Activated T-helper 1 cell treated with anti-CD3 and anti-CD28 coated beads, Interleukin-12 subunit alpha, Interleukin-12 subunit beta, Interleukin-2, Interleukin-4 antibody, amounts not matched to agents 30 ng/mL and 10 ng/mL and 1 ng/mL, durations not matched to agents 14 hours and 24 hours and 36 hours (primary cell): Measurements from ENCODE around the gene HSPB3. TPM values are rescaled to one million over a fixed set of nuclear protein-coding genes. Genes with fewer than 3 reads are reported as not detected.
"Not testable (repeated sequence)": the region's sequence is repeated elsewhere in the genome, so short reads cannot be mapped to it uniquely, and the experiment has no call there.

Source experiments
- DNase-seq: peaks from one replicate; pipeline ENCODE4 v3.0.0; 2021; ENCODE audit warnings: low spot score
- H3K27ac Mint-ChIP-seq: one replicate; pipeline ENCODE4 v1.8.0; 2021; ENCODE audit warnings: mild to moderate bottlenecking, mixed read lengths
- H3K27me3 Mint-ChIP-seq: one replicate; pipeline ENCODE4 v1.8.0; 2022; ENCODE audit warnings: mild to moderate bottlenecking, moderate library complexity, mixed read lengths; ENCODE audit not compliant: insufficient read depth
- H3K36me3 Mint-ChIP-seq: one replicate; pipeline ENCODE4 v1.8.0; 2021; ENCODE audit warnings: low read depth, mixed read lengths
- H3K4me1 Mint-ChIP-seq: one replicate; pipeline ENCODE4 v1.8.0; 2021; ENCODE audit warnings: low read depth, mixed read lengths
- H3K4me3 Mint-ChIP-seq: one replicate; pipeline ENCODE4 v1.8.0; 2021; ENCODE audit warnings: mild to moderate bottlenecking, moderate library complexity, mixed read lengths
- H3K9me3 Mint-ChIP-seq: one replicate; pipeline ENCODE4 v1.8.0; 2021; ENCODE audit warnings: mixed read lengths
- intact Hi-C: fragments of 100-400 bp; cut with micrococcal nuclease; formaldehyde crosslinking; loops from one replicate; pipeline ENCODE4 v1.15.1; 2024
- total RNA-seq: library from RNA; stranded (reverse); gene quantifications from 2 replicates; pipeline ENCODE4 v1.2.3, GENCODE V29; 2022

The HSPB3 gene
- total RNA-seq, 1 donor from 2014 or later, result not detected

DNA sequence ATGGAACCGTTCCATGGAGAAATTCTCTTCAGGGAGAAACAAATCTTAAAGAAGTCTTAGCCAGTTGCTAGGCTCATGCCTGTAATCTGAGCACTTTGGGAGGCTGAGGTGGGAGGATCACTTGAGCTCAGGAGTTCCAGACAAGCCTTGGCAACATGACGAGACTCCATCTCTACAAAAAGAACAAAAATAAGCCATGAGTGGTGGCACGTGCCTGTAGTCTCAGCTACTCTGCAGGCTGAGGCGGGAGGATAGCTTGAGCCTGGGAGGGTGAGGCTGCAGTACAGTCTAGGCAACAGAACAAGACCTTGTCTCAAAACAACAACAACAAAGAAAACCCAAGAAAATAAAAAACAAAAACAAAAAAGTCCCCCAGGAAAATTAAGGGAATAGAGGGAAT lies 8.2 kb downstream of the HSPB3 start:
- H3K36me3 Mint-ChIP-seq, result no peaks in the 10 kb centered on the region
- intact Hi-C loops, result no loop called here

DNA sequence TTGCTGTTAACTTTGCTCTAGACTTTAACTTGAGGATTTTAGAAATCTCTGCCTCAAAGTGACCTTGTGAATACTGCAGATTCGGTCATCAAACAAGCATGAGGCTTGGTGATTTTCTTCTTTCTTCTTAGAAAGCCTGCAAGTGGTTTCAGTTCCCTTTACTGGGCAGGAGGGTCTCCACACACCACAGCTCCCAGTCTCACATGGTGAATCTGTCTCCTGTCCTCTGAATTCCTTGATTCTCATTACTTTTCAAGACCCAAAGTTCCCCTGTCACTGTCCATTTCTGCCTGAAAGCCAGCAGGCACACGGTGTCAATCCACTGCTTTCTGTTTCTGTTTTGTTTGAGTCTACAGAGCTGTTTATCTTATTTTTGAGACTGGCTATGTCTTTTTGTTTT lies 14.1 kb downstream of the HSPB3 start:
- Mint-ChIP-seq H3K4me3 (peak overlapping the region; percentile 20), H3K27me3 (peaks cover 4% of the 10 kb centered on the region), H3K36me3 (no peaks in the 10 kb centered on the region), H3K9me3 (no peaks in the 10 kb centered on the region), H3K27ac (no peak overlapping the region), H3K4me1 (peaks cover 10% of the 10 kb centered on the region)
- intact Hi-C loops, result no loop called here
- no peak for DNase-seq

More for the DNA sequence above, 8.2 kb downstream of the HSPB3 start:
- Mint-ChIP-seq H3K27ac (no peak overlapping the region), H3K4me1 (no peaks in the 10 kb centered on the region), H3K4me3 (no peak overlapping the region), H3K27me3 (peaks cover 14% of the 10 kb centered on the region), H3K9me3 (no peaks in the 10 kb centered on the region)
- DNase-seq, result no peak

DNA sequence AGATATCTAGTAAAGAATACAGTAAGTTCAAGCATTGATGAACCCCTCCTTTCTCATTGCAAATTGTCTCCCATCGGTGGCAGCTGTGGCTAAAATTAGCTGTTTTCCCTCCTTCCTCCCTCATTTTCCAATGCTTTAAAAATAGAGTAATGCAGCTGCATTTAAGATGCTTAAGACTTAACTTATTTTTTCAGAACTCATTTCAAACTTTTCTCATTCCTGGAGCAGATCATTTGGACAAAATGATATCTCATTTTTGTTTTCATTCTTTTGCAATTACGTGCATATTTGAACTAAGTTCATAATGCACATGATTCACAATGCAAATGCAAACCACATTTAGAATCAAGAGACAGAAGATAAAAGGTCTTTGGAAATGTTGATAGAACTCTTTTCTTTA lies 14.6 kb downstream of the HSPB3 start:
- peaks cover 4% of the 10 kb centered on the region for H3K27me3 Mint-ChIP-seq
- H3K4me3 Mint-ChIP-seq, result no peak overlapping the region
- H3K4me1 Mint-ChIP-seq, result peaks cover 10% of the 10 kb centered on the region
- no peaks in the 10 kb centered on the region for H3K9me3 Mint-ChIP-seq
- DNase-seq, result no peak
- no peak overlapping the region for H3K27ac Mint-ChIP-seq
- intact Hi-C loops, result no loop called here
- no peaks in the 10 kb centered on the region for H3K36me3 Mint-ChIP-seq

DNA sequence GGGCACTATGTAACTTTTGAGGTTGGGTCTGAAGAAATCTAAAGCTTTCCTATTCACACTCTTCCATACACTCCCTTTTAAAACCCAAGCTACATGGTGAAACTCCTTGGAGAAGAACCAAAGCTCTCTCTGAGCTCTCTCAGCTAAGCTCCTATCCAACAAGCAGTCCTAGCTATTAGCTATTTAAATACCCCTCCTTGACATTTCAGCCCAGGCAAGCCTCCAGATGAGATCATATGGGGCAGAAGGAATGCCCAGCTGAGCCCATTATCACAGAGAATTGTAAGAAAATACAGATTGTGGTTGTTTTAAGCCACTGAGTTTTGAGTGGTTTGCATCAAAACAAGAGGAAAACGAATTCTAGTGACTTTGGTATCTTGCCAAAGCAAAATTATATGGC lies 15.2 kb downstream of the HSPB3 start:
- Mint-ChIP-seq H3K27me3 (peaks cover 4% of the 10 kb centered on the region), H3K27ac (no peak overlapping the region), H3K4me1 (peaks cover 10% of the 10 kb centered on the region), H3K9me3 (no peaks in the 10 kb centered on the region), H3K36me3 (no peaks in the 10 kb centered on the region), H3K4me3 (no peak overlapping the region)
- intact Hi-C loops, result no loop called here
- DNase-seq, result no peak

DNA sequence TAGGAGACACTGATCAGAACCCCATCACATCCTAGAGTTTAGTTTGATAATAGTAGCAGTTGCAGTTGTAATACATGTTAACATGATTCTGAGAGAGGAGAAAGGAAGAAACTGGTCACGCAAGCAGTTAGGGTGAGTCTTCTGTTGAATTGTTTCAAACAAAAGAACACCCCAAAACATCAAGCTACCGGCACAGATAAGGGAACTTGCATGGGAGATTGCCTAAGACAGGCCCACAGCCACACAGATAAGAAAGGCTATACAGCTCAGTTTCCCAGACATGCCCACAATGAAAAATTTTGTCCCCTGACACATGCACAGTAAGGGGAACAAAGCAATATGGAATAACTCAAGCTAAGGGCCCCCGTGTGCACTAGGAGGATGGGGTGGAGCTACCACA lies 15.9 kb downstream of the HSPB3 start:
- Mint-ChIP-seq H3K9me3 (no peaks in the 10 kb centered on the region), H3K4me1 (peaks cover 10% of the 10 kb centered on the region)
- intact Hi-C loops, result no loop called here

DNA sequence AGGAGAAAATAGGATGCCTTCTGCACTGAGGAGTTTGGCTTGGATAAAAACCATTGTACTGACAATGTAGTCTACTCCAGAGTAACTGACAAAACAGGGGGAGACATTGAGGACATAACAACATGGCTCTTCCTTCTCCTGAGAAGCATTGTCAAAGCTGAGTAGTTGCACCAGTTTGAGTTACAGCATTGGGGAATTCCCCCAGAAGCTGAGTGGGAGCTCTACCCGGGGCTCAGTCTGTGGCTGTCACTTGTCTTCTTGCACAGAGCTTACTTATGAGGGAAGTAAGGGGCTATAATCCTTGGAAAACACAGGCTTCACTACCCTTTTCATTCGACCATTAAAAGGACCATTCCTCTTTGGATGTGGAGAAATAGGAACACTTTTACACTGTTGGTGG lies 21.2 kb downstream of the HSPB3 start:
- no peak overlapping the region for H3K4me3 Mint-ChIP-seq
- intact Hi-C loops, result no loop called here
- H3K27ac Mint-ChIP-seq, result no peak overlapping the region
- DNase-seq, result no peak
- no peaks in the 10 kb centered on the region for H3K36me3 Mint-ChIP-seq
- no peaks in the 10 kb centered on the region for H3K27me3 Mint-ChIP-seq
- no peaks in the 10 kb centered on the region for H3K4me1 Mint-ChIP-seq
- no peaks in the 10 kb centered on the region for H3K9me3 Mint-ChIP-seq

More for the DNA sequence above, 15.9 kb downstream of the HSPB3 start:
- H3K4me3 Mint-ChIP-seq, result no peak overlapping the region
- H3K27me3 Mint-ChIP-seq, result peaks cover 4% of the 10 kb centered on the region
- no peak overlapping the region for H3K27ac Mint-ChIP-seq
- H3K36me3 Mint-ChIP-seq, result no peaks in the 10 kb centered on the region
- DNase-seq, result no peak

DNA sequence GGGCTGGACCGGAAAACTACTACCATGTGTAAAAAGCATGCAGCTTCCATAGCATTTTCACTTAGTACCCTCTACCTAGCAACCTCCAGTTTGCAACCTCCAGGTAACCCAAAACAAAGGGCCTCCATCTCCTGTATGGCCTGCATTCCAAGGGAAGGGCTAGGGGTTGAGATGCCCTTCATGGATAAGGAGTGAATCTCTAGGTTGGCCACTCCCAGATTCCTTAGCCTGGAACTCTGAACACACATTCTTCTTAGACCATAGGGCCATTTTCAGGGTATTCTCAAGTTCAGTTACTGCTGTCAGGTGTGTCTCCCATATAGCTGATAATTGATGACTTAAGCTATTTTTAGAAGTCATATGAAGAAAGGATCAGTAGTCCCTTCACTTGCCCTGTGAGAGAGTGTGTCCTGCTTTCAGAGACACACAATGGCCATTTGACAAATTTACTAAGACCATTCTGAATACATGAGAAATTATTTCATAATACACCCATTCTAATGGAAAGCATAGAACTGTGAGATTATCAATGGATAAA lies 22.5 kb downstream of the HSPB3 start:
- intact Hi-C loops, result no loop called here
- no peak for DNase-seq
- peaks cover 2% of the 10 kb centered on the region for H3K27me3 Mint-ChIP-seq
- no peaks in the 10 kb centered on the region for H3K9me3 Mint-ChIP-seq
- no peak overlapping the region for H3K4me3 Mint-ChIP-seq
- H3K36me3 Mint-ChIP-seq, result no peaks in the 10 kb centered on the region
- H3K27ac Mint-ChIP-seq, result no peak overlapping the region
- H3K4me1 Mint-ChIP-seq, result no peaks in the 10 kb centered on the region

DNA sequence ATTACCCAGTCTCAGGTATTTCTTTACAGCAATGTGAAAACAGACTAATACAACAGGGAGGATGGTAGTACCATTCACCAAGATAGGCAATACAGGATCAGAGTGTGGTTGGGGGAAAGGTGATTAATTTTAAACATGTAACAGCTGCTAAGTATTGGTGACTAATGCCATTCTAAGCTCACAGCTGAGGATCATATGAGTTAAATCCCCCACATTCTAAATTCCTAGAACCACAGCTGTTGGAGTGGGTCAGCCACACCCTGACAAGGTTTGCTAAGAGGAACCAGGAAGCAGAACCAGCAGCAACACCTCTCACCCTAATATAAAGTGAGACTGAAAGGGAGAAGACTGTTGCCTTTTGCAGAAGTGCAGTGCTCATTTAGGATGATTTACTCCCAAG lies 24.8 kb downstream of the HSPB3 start:
- H3K9me3 Mint-ChIP-seq, result no peaks in the 10 kb centered on the region
- peaks cover 3% of the 10 kb centered on the region for H3K27me3 Mint-ChIP-seq
- DNase-seq, result no peak
- no peaks in the 10 kb centered on the region for H3K36me3 Mint-ChIP-seq
- no peak overlapping the region for H3K4me3 Mint-ChIP-seq
- intact Hi-C loops, result no loop called here
- no peaks in the 10 kb centered on the region for H3K4me1 Mint-ChIP-seq
- H3K27ac Mint-ChIP-seq, result no peak overlapping the region

DNA sequence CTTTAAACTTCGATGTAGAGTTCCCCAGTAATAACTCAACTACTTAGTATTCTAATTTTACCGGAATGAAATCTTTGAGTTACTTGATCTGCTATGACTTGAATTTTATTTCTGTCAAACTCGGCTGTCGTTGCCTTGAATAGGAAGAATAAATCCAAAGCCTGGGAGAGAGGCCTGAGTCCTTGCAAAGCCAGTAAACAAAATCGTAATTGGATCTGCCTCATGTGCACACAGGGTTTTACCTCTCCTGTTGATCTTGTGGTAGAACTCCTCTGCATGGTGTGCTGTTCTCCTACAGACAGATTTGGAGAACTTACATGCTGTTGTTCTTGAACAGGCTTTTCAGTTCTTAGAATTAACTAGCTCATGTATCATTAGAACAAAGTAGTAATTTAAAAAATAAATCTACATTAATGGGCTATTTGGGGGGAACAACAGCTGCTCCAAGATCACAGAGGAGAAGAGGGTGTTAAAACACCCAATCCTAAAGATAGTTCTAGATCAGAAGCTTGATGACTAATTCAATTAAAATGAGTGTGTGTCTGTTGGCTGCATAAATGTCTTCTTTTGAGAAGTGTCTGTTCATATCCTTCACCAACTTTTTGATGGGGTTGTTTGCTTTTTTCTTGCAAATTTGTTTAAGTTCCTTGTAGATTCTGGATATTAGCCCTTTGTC lies 28.9 kb downstream of the HSPB3 start:
- no peak overlapping the region for H3K27ac Mint-ChIP-seq
- H3K4me3 Mint-ChIP-seq, result no peak overlapping the region
- no peaks in the 10 kb centered on the region for H3K4me1 Mint-ChIP-seq
- intact Hi-C loops, result no loop called here
- no peak for DNase-seq
- no peaks in the 10 kb centered on the region for H3K36me3 Mint-ChIP-seq
- peaks cover 3% of the 10 kb centered on the region for H3K27me3 Mint-ChIP-seq
- no peaks in the 10 kb centered on the region for H3K9me3 Mint-ChIP-seq

DNA sequence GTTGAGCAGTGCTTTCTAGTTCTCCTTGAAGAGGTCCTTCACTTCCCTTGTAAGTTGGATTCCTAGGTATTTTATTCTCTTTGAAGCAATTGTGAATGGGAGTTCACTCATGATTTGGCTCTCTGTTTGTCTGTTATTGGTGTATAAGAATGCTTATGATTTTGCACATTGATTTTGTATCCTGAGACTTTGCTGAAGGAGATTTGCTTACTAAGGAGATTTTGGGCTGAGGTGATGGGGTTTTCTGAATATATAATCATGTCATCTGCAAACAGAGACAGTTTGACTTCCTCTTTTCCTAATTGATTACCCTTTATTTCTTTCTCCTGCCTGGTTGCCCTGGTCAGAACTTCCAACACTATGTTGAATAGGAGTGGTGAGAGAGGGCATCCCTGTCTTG lies 30.2 kb downstream of the HSPB3 start:
- DNase-seq, intact Hi-C loops, H3K36me3 Mint-ChIP-seq, H3K9me3 Mint-ChIP-seq, H3K4me3 Mint-ChIP-seq, H3K27ac Mint-ChIP-seq, H3K4me1 Mint-ChIP-seq, H3K27me3 Mint-ChIP-seq: not testable (repeated sequence)

DNA sequence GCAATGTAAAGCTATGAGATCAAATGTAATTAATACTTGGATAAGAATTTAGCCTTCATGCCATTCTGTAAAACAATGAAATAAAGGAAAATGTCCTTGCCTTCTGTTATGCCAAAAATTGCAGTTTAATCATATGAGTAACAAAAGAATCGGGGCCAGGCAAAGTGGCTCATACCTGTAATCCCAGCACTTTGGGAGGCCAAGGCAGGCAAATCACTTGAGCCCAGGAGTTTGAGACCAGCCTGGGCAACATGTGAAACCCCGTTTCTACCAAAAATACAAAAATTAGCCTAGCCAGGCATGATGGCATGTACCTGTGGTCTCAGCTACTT lies 34.1 kb downstream of the HSPB3 start:
- DNase-seq, H3K27ac Mint-ChIP-seq, H3K4me1 Mint-ChIP-seq, H3K36me3 Mint-ChIP-seq, H3K9me3 Mint-ChIP-seq, H3K4me3 Mint-ChIP-seq: not testable (repeated sequence)
- intact Hi-C loops, result loop anchor here (1.0 kb wide), 3 partner anchors 46 to 246 kb away; no protein-coding TSS in a partner anchor
- H3K27me3 Mint-ChIP-seq, result peaks cover 11% of the 10 kb centered on the region

DNA sequence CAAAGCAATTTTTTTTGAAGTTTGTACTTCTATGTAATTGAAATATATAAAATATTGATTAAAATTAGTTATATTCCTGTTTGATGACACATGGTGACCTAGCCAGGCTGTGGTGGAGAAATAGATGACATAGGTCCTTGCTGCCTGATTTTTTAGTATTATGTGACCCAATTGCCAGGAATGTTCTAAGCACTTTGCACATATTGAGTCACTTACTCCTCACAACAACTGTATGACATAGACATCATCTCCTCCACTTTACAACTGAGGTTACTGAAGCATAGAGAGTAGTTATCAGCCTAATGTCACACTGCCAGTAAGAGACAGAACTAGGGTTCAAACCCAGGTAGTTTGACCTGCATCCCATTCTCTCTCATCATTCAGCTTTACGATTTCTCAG lies 35.8 kb downstream of the HSPB3 start:
- Mint-ChIP-seq H3K27ac (no peak overlapping the region), H3K27me3 (peaks cover 11% of the 10 kb centered on the region), H3K4me3 (no peak overlapping the region), H3K9me3 (no peaks in the 10 kb centered on the region), H3K4me1 (no peaks in the 10 kb centered on the region), H3K36me3 (no peaks in the 10 kb centered on the region)
- DNase-seq, result no peak
- intact Hi-C loops, result no loop called here

DNA sequence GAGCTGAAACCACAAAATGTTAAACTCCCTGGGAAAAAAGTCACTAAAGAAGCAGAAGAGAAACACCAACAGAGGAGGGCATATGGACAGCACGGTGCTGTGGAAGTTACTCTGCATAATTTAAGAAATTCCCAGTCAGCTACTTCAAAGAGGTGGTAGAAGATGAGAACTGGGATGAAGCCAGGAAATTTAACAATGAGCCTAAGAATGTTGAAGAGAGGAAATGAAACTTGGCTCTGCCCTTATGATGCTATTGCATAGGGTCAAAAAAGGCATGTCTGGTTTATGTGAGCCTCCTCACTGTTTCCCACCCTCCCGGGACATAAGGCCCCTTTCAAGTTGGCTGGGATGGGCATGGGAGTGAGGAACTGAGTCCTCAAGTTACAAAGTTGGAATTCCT lies 36.7 kb downstream of the HSPB3 start:
- H3K27me3 Mint-ChIP-seq, result peaks cover 11% of the 10 kb centered on the region
- DNase-seq, result no peak
- no peaks in the 10 kb centered on the region for H3K36me3 Mint-ChIP-seq
- no peaks in the 10 kb centered on the region for H3K4me1 Mint-ChIP-seq
- no peak overlapping the region for H3K4me3 Mint-ChIP-seq
- H3K27ac Mint-ChIP-seq, result no peak overlapping the region
- no peaks in the 10 kb centered on the region for H3K9me3 Mint-ChIP-seq
- intact Hi-C loops, result no loop called here

DNA sequence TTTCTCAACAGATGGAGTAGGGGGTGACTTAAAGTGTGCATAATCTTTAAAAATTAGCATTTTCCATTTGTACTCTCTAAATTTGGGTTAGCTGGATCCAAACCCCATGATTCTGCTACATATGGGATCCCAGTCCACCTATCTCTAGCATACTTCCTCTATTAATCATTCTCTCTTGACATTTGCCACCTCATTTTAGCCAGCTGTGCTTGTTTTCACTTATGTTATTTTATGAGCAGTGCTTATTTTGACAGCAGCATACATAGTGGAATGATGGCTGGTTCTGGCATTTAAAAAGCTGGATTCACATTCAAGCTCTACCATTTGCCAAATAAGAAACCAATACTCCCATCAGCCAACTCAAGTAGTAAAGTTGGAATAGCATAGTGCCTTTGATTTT lies 39.5 kb downstream of the HSPB3 start:
- Mint-ChIP-seq H3K9me3 (peaks cover 17% of the 10 kb centered on the region), H3K4me1 (no peaks in the 10 kb centered on the region), H3K4me3 (no peak overlapping the region), H3K27me3 (peaks cover 8% of the 10 kb centered on the region), H3K27ac (no peak overlapping the region), H3K36me3 (no peaks in the 10 kb centered on the region)
- intact Hi-C loops, result no loop called here
- no peak for DNase-seq
